Ascending aorta (tissue), 2 donors: ENCODE measurements around the gene MEG3. TPM values are rescaled to one million over a fixed set of nuclear protein-coding genes. Genes with fewer than 3 reads are reported as not detected.

Experiments used
- DNase-seq, 2 donors: peaks; one replicate each; pipeline ENCODE4 v3.0.0-alpha.2; 2019; ENCODE audit warnings: low spot score in 2 of 2
- H3K27ac ChIP-seq, 2 donors: fragments of 200-600 bp; sonication (generic); one replicate each; pipeline ENCODE4 v1.5.1; 2016 to 2017; ENCODE audit warnings: mild to moderate bottlenecking in 1 of 2
- H3K27me3 ChIP-seq: fragments of 200-600 bp; sonication (generic); one replicate; pipeline ENCODE4 v1.5.1; 2017
- H3K36me3 ChIP-seq, 2 donors: fragments of 200-600 bp; sonication (generic); one replicate each; pipeline ENCODE4 v1.5.1; 2016
- H3K4me1 ChIP-seq, 2 donors: fragments of 200-600 bp; sonication (generic); one replicate each; pipeline ENCODE4 v1.5.1; 2016 to 2017; ENCODE audit warnings: mild to moderate bottlenecking in 1 of 2
- H3K4me3 ChIP-seq, 2 donors: fragments of 200-600 bp; sonication (generic); one replicate each; pipeline ENCODE4 v1.5.1; 2016 to 2017; ENCODE audit warnings: mild to moderate bottlenecking in 1 of 2
- H3K9me3 ChIP-seq, 2 donors: fragments of 200-600 bp; sonication (generic); one replicate each; pipeline ENCODE4 v1.5.1; 2016
- CTCF ChIP-seq, 3 experiments: fragments of 200-600 bp in 2 of 3; fragments of 450-650 bp in 1 of 3; sonication (generic) in 2 of 3; IDR thresholded peaks; one replicate each; pipeline ENCODE4 v1.5.1; 2016 to 2019; ENCODE audit warnings: antibody characterized with exemption in 3 of 3, mild to moderate bottlenecking in 1 of 3, moderate library complexity in 1 of 3
- intact Hi-C: fragments of 100-400 bp; cut with DNase I; formaldehyde crosslinking; loops from one replicate; pipeline ENCODE4 v1.15.1; 2023
- total RNA-seq: library from RNA; depleted of rRNA; stranded (reverse); fragments of >200 nt; gene quantifications from one replicate; pipeline ENCODE4 v1.1.0, GENCODE V29; 2016

Gene MEG3
- total RNA-seq, 1 donor from 2014 or later, result 105 TPM

DNA sequence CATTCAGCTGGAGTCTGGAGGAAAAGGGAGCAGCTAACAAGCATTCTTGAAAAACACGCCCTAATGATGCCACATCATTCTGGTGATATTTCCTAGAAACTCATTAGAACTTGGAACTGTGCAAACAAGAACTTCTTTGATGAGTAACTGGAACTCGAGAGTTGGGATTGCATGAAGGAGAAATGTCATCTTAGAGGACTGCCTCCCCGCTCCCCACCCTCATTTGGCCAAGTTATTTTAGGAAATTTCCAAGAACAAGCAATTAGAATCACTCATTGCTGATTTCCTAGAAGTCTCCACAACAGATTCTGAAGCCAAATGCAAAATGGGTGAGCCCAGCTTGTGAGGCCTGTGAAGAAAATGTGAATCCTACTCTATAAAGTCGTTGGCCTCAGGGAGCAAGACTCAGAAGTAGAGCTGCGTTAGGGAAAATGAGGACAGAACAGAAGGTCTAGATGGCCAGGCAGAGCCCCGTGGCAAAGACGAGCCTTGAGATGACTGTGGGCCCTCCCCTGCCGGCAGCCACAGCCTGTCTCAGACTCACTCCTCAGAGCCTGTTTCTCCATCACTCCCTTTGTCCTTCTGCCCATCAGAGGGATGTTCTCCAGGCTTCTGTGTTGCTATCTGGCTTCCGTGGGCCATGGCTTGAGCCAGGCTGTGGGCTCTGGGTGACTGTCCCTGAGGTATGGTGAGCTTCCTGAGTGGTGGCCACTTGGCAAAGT lies 39.2 kb downstream of the MEG3 start:
- Histone ChIP-seq H3K36me3 (no peaks in the 10 kb centered on the region), H3K27me3 (no peaks in the 10 kb centered on the region), H3K4me3 (no peak overlapping the region), H3K27ac (no peak overlapping the region), H3K4me1 (no peaks in the 10 kb centered on the region), H3K9me3 (no peaks in the 10 kb centered on the region)
- intact Hi-C loops, result no loop called here
- peak in 1 of 2 donors; percentile 28 for DNase-seq
- no peak for TF ChIP-seq CTCF (IDR thresholded peaks at IDR 0.05)

DNA sequence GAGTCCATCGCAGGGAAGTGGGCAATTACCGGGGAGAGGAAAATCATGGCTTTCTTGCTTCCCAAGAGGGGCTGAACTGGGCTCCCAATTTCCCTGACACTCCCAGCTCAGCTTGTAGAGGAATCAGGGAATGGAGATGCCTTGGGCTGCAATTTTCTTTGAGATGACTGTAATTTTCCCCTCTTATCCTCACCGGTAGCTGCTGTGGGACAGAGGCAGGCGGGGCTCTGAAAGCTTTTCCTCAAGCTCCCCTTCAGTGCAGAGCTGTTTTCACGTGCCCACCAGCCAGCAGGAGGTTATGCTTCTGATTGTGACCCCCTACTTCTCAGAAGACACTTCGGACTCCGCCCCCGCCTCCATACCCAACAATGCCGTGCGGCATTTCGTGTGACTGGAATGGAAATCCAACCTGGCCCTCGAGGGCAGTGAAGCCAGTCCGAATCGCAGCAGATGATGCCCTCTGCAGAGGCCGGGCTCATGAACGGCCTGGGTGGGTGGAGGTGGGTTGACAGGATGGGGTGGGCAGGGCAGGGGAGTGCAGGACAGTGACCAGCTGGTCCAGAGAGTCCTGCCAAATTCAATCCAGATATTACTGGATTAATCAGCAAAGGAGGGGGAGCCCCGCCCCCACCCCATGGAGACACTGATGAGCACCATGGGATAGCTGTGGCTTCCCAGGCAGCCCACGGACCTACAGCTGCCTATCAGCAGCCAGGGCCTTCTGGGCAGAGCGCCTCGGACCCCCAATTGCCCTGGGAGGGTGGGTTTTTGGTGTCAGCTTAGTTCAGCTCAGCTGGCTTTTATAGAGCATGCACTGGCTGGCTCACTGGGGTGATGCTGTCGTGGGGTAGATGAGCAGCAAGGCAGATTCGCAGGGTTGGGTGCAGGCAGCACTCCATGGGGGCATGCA lies 40.0 kb downstream of the MEG3 start:
- DNase-seq, result peak in 1 of 2 donors; percentile 52
- H3K36me3 ChIP-seq, result no peaks in the 10 kb centered on the region
- H3K4me3 ChIP-seq, result no peak overlapping the region
- no peak overlapping the region for H3K27ac ChIP-seq
- H3K4me1 ChIP-seq, result no peaks in the 10 kb centered on the region
- intact Hi-C loops, result no loop called here
- no peaks in the 10 kb centered on the region for H3K27me3 ChIP-seq
- no peaks in the 10 kb centered on the region for H3K9me3 ChIP-seq
- no peak for TF ChIP-seq CTCF (IDR thresholded peaks at IDR 0.05)

GRCh38 chr14:100866666-100867630 lies 41.0 kb downstream of the MEG3 start:
- no peak overlapping the region for H3K27ac ChIP-seq
- no peaks in the 10 kb centered on the region for H3K9me3 ChIP-seq
- H3K27me3 ChIP-seq, result no peaks in the 10 kb centered on the region
- peak in 1 of 2 donors; percentile 35 for DNase-seq
- H3K36me3 ChIP-seq, result no peaks in the 10 kb centered on the region
- no peak for TF ChIP-seq CTCF (IDR thresholded peaks at IDR 0.05)
- no peaks in the 10 kb centered on the region for H3K4me1 ChIP-seq
- H3K4me3 ChIP-seq, result no peak overlapping the region
- intact Hi-C loops, result no loop called here

GRCh38 chr14:100867631-100868315 lies 41.9 kb downstream of the MEG3 start:
- no peaks in the 10 kb centered on the region for H3K9me3 ChIP-seq
- intact Hi-C loops, result no loop called here
- no peak overlapping the region for H3K27ac ChIP-seq
- H3K4me3 ChIP-seq, result no peak overlapping the region
- no peaks in the 10 kb centered on the region for H3K27me3 ChIP-seq
- H3K4me1 ChIP-seq, result no peaks in the 10 kb centered on the region
- DNase-seq, result peak in 1 of 2 donors; percentile 42
- no peaks in the 10 kb centered on the region for H3K36me3 ChIP-seq
- no peak for TF ChIP-seq CTCF (IDR thresholded peaks at IDR 0.05)
